ENCODE measurements around the gene CDKN3.
"Not testable (repeated sequence)": the region's sequence is repeated elsewhere in the genome, so short reads cannot be mapped to it uniquely, and the experiment has no call there.

CDKN3 gene

GRCh38 chr14:54392131-54392859 lies 4.5 kb upstream of the CDKN3 start:
- Histone ChIP-seq H3K36me3 (ENCODE audit: control insufficient read depth, insufficient read depth, low read length) (no peaks in the 10 kb centered on the region), H3K4me3 (replicated peaks; ENCODE audit: low read depth, low read length) (no peak overlapping the region), H3K27me3 (replicated peaks; ENCODE audit: control insufficient read depth, insufficient read depth, low read length) (no peaks in the 10 kb centered on the region; the same call in 1 of the 2 replicates)
- no peak for TF ChIP-seq CTCF (IDR thresholded peaks at IDR 0.05; ENCODE audit: insufficient read depth, low read length, poor library complexity, severe bottlenecking)
- DNase-seq (ENCODE audit: extremely low read depth, insufficient read length): no peak

DNA sequence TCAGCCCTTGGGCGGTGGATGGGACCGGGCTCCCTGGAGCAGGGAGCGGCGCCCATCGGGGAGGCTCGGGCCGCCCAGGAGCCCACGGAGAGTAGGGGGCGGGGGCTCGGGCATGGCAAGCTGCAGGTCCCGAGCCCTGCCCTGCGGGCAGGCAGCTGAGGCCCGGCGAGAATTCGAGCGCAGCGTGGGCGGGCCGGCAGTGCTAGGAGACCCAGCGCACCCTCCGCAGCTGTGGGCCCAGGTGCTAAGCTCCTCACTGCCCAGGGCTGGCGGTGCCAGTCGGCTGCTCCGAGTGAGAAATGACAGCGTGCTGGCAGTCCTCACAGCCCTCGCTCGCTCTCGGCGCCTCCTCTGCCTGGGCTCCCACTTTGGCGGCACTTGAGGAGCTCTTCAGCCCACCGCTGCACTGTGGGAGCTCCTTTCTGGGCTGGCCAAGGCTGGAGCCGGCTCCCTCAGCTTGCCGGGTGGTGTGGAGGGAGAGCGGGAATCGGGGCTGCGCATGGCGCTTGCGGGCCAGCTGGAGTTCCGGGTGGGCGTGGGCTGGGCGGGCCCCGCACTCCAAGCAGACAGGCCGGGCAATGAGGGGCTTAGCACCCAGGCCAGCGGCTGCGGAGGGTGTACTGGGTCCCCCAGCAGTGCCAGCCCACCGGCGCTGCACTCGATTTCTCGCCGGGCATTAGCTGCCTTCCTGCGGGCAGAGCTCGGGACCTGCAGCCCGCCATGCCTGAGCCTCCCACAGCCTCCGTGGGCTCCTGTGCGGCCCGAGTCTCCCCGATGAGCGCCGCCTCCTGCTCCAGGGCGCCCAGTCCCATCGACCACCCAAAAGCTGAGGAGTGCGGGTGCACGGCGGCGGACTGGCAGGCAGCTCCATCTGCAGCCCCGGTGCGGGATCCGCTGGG lies 3.6 kb upstream of the CDKN3 start:
- H3K36me3 ChIP-seq (ENCODE audit: control insufficient read depth, insufficient read depth, low read length); H3K27me3 ChIP-seq (replicated peaks; ENCODE audit: control insufficient read depth, insufficient read depth, low read length); DNase-seq (ENCODE audit: extremely low read depth, insufficient read length); H3K4me3 ChIP-seq (replicated peaks; ENCODE audit: low read depth, low read length): not testable (repeated sequence)

- no peak for DNase-seq (ENCODE audit: extremely low read depth, insufficient read length)
- Histone ChIP-seq H3K36me3 (ENCODE audit: control insufficient read depth, insufficient read depth, low read length) (no peaks in the 10 kb centered on the region), H3K27me3 (replicated peaks; ENCODE audit: control insufficient read depth, insufficient read depth, low read length) (no peaks in the 10 kb centered on the region), H3K4me3 (replicated peaks; ENCODE audit: low read depth, low read length) (no peak overlapping the region)
- TF ChIP-seq CTCF (IDR thresholded peaks at IDR 0.05; ENCODE audit: insufficient read depth, low read length, poor library complexity, severe bottlenecking): no peak
Observed at GRCh38 chr14:54394596-54394995, 2.2 kb upstream of the CDKN3 start.

- no peaks in the 10 kb centered on the region for H3K36me3 ChIP-seq (ENCODE audit: control insufficient read depth, insufficient read depth, low read length)
- H3K4me3 ChIP-seq (replicated peaks; ENCODE audit: low read depth, low read length): no peak overlapping the region
- no peak for DNase-seq (ENCODE audit: extremely low read depth, insufficient read length)
- TF ChIP-seq CTCF (IDR thresholded peaks at IDR 0.05; ENCODE audit: insufficient read depth, low read length, poor library complexity, severe bottlenecking): no peak
- H3K27me3 ChIP-seq (replicated peaks; ENCODE audit: control insufficient read depth, insufficient read depth, low read length): no peaks in the 10 kb centered on the region
Observed at GRCh38 chr14:54395284-54395683, 1.5 kb upstream of the CDKN3 start.

DNA sequence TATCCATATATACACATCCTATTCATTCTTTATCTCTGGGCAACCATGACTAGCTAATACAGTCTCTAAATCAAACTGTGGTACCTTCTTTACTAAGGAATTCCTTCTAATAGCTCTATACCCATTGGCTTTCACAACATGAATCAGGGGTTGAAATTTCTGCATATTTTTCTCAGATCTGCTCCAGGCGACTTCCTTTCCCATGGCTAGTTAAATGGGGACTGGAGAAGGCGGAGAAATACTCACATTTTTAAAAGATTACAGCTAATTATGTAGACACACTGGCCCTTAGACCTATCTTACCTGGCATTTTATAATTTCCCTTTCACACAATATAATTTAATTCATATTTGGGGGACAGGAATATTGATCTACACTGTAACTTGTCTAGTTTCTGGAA lies 1.1 kb upstream of the CDKN3 start:
- DNase-seq (ENCODE audit: extremely low read depth, insufficient read length): no peak
- TF ChIP-seq CTCF (IDR thresholded peaks at IDR 0.05; ENCODE audit: insufficient read depth, low read length, poor library complexity, severe bottlenecking): no peak
- Histone ChIP-seq H3K27me3 (replicated peaks; ENCODE audit: control insufficient read depth, insufficient read depth, low read length) (no peaks in the 10 kb centered on the region), H3K36me3 (ENCODE audit: control insufficient read depth, insufficient read depth, low read length) (no peaks in the 10 kb centered on the region), H3K4me3 (replicated peaks; ENCODE audit: low read depth, low read length) (no peak overlapping the region)

DNA sequence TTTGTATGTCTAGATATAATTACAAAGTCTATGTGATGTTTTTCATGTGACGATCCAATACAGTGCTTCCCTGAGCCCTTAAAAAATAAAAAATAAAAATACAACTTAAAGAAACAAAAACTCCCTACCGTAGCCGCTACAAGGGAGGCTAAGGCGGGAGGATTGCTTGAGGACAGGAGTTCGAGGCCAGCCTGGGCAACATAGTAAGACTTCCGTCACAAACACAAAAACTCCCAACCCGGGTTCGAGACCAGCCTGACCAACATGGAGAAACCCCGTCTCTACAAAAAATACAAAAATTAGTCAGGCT lies 669 bp upstream of the CDKN3 start:
- no peak for DNase-seq (ENCODE audit: extremely low read depth, insufficient read length)
- no peak for TF ChIP-seq CTCF (IDR thresholded peaks at IDR 0.05; ENCODE audit: insufficient read depth, low read length, poor library complexity, severe bottlenecking)
- H3K27me3 ChIP-seq (replicated peaks; ENCODE audit: control insufficient read depth, insufficient read depth, low read length): no peaks in the 10 kb centered on the region
- no peaks in the 10 kb centered on the region for H3K36me3 ChIP-seq (ENCODE audit: control insufficient read depth, insufficient read depth, low read length)
- H3K4me3 ChIP-seq (replicated peaks; ENCODE audit: low read depth, low read length): peak overlapping the region; percentile 94
